ENCODE data around the gene MINDY4.

MINDY4 gene

GRCh38 chr7:30879139-30880124 is 108.2 kb downstream of the MINDY4 start:
- Histone ChIP-seq H3K36me3 (no peaks in the 10 kb centered on the region), H3K4me3 (ENCODE audit: low read depth in 1 of 2, low read length in 1 of 2) (no peak overlapping the region), H3K4me1 (ENCODE audit: control insufficient read depth in 1 of 2, insufficient read depth in 1 of 2, low read depth in 1 of 2, low read length in 1 of 2) (no peaks in the 10 kb centered on the region), H3K9me3 (no peaks in the 10 kb centered on the region), H3K27me3 (no peaks in the 10 kb centered on the region), H3K27ac (no peak overlapping the region)
- no peak for TF ChIP-seq CTCF (IDR thresholded peaks at IDR 0.05)

- no peaks in the 10 kb centered on the region for H3K36me3 ChIP-seq
- H3K9me3 ChIP-seq, result no peaks in the 10 kb centered on the region
- H3K27ac ChIP-seq, result no peak overlapping the region
- TF ChIP-seq CTCF (IDR thresholded peaks at IDR 0.05), result no peak
- H3K4me3 ChIP-seq (ENCODE audit: low read depth in 1 of 2, low read length in 1 of 2), result no peak overlapping the region
- H3K27me3 ChIP-seq, result no peaks in the 10 kb centered on the region
- H3K4me1 ChIP-seq (ENCODE audit: control insufficient read depth in 1 of 2, insufficient read depth in 1 of 2, low read depth in 1 of 2, low read length in 1 of 2), result no peaks in the 10 kb centered on the region
Measured at GRCh38 chr7:30880125-30880720, 109.0 kb downstream of the MINDY4 start.

GRCh38 chr7:30880941-30881340 is 109.7 kb downstream of the MINDY4 start:
- no peak for TF ChIP-seq CTCF (IDR thresholded peaks at IDR 0.05)
- Histone ChIP-seq H3K4me3 (ENCODE audit: low read depth in 1 of 2, low read length in 1 of 2) (no peak overlapping the region), H3K4me1 (ENCODE audit: control insufficient read depth in 1 of 2, insufficient read depth in 1 of 2, low read depth in 1 of 2, low read length in 1 of 2) (no peaks in the 10 kb centered on the region), H3K27me3 (no peaks in the 10 kb centered on the region), H3K36me3 (no peaks in the 10 kb centered on the region), H3K9me3 (no peaks in the 10 kb centered on the region), H3K27ac (no peak overlapping the region)

- no peaks in the 10 kb centered on the region for H3K36me3 ChIP-seq
- H3K4me1 ChIP-seq (ENCODE audit: control insufficient read depth in 1 of 2, insufficient read depth in 1 of 2, low read depth in 1 of 2, low read length in 1 of 2), result no peaks in the 10 kb centered on the region
- TF ChIP-seq CTCF (IDR thresholded peaks at IDR 0.05), result no peak
- no peaks in the 10 kb centered on the region for H3K27me3 ChIP-seq
- no peak overlapping the region for H3K27ac ChIP-seq
- no peak overlapping the region for H3K4me3 ChIP-seq (ENCODE audit: low read depth in 1 of 2, low read length in 1 of 2)
- H3K9me3 ChIP-seq, result no peaks in the 10 kb centered on the region
Measured at GRCh38 chr7:30881448-30881847, 110.2 kb downstream of the MINDY4 start.

GRCh38 chr7:30884881-30885280 is 113.7 kb downstream of the MINDY4 start:
- Histone ChIP-seq H3K27ac (no peak overlapping the region), H3K36me3 (no peaks in the 10 kb centered on the region), H3K4me3 (ENCODE audit: low read depth in 1 of 2, low read length in 1 of 2) (no peak overlapping the region), H3K4me1 (ENCODE audit: control insufficient read depth in 1 of 2, insufficient read depth in 1 of 2, low read depth in 1 of 2, low read length in 1 of 2) (no peaks in the 10 kb centered on the region), H3K27me3 (no peaks in the 10 kb centered on the region), H3K9me3 (no peaks in the 10 kb centered on the region)
- TF ChIP-seq CTCF (IDR thresholded peaks at IDR 0.05), result no peak

All from neutrophil (primary cell).